C4-2B (cell line): ENCODE data around the gene REL.

Experiments
- ZFX ChIP-seq: fragments of 450-650 bp; IDR thresholded peaks from 2 replicates; pipeline ENCODE4 v1.6.1; 2017
- TF ChIP-seq, protein P1 (sequence below): fragments of 450-650 bp; conservative IDR thresholded peaks from 2 replicates; pipeline ENCODE4 v1.5.1; 2017; ENCODE audit warnings: mild to moderate bottlenecking

DNA sequence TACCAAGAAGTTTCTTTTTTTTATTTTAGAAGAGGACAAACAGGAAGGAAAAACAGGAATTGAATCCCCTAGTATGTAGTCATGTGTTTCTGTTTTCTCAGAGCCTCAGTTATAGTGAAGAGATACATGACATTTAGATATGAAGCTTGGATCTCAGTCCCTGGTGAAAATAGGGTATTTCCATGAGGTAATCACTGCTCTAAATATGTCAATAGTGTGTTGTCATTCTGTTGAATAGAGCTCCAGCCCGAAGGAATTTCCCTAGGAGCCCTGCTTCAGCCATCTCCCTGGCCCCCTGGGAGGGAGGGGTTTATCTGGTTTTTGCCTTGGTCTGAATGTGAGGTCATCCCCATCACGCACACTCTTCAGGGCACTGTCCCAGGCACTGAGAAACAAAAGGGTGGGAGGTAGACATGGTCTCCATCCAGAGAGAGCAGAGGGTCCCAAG is 47.1 kb upstream of the REL start:
- TF ChIP-seq, protein P1, sequence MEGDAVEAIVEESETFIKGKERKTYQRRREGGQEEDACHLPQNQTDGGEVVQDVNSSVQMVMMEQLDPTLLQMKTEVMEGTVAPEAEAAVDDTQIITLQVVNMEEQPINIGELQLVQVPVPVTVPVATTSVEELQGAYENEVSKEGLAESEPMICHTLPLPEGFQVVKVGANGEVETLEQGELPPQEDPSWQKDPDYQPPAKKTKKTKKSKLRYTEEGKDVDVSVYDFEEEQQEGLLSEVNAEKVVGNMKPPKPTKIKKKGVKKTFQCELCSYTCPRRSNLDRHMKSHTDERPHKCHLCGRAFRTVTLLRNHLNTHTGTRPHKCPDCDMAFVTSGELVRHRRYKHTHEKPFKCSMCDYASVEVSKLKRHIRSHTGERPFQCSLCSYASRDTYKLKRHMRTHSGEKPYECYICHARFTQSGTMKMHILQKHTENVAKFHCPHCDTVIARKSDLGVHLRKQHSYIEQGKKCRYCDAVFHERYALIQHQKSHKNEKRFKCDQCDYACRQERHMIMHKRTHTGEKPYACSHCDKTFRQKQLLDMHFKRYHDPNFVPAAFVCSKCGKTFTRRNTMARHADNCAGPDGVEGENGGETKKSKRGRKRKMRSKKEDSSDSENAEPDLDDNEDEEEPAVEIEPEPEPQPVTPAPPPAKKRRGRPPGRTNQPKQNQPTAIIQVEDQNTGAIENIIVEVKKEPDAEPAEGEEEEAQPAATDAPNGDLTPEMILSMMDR: no peak
- no peak for TF ChIP-seq ZFX
